Measurements from ENCODE around the gene MAGEF1.
"Not testable (repeated sequence)": the region's sequence is repeated elsewhere in the genome, so short reads cannot be mapped to it uniquely, and the experiment has no call there.

The MAGEF1 gene

GRCh38 chr3:184741798-184742675 lies 30.2 kb upstream of the MAGEF1 start:
- DNase-seq = no peak

GRCh38 chr3:184741259-184741556 lies 29.3 kb upstream of the MAGEF1 start:
- DNase-seq = no peak

- DNase-seq = peak; percentile 39
These were observed 28.8 kb upstream of the MAGEF1 start for GRCh38 chr3:184740509-184741258.

GRCh38 chr3:184739594-184740505 lies 28.0 kb upstream of the MAGEF1 start:
- DNase-seq = peak; percentile 15

GRCh38 chr3:184738982-184739381 lies 27.1 kb upstream of the MAGEF1 start:
- DNase-seq = no peak

GRCh38 chr3:184738506-184738890 lies 26.6 kb upstream of the MAGEF1 start:
- no peak for DNase-seq

- no peak for DNase-seq
These were observed 26.0 kb upstream of the MAGEF1 start for GRCh38 chr3:184737641-184738505.

- DNase-seq = no peak
These were observed 25.2 kb upstream of the MAGEF1 start for GRCh38 chr3:184737063-184737462.

GRCh38 chr3:184734903-184735701 lies 23.2 kb upstream of the MAGEF1 start:
- no peak for DNase-seq

- DNase-seq = no peak
These were observed 22.2 kb upstream of the MAGEF1 start for GRCh38 chr3:184733971-184734608.

GRCh38 chr3:184733181-184733580 lies 21.3 kb upstream of the MAGEF1 start:
- DNase-seq = no peak

- no peak for DNase-seq
These were observed 20.1 kb upstream of the MAGEF1 start for GRCh38 chr3:184731786-184732537.

GRCh38 chr3:184730924-184731323 lies 19.1 kb upstream of the MAGEF1 start:
- DNase-seq = no peak

GRCh38 chr3:184729154-184729553 lies 17.3 kb upstream of the MAGEF1 start:
- DNase-seq = not testable (repeated sequence)

- no peak for DNase-seq
These were observed 16.2 kb upstream of the MAGEF1 start for GRCh38 chr3:184728010-184728527.

GRCh38 chr3:184727357-184728009 lies 15.6 kb upstream of the MAGEF1 start:
- peak; percentile 64 for DNase-seq

GRCh38 chr3:184726497-184726896 lies 14.6 kb upstream of the MAGEF1 start:
- no peak for DNase-seq

GRCh38 chr3:184725176-184725719 lies 13.4 kb upstream of the MAGEF1 start:
- DNase-seq = no peak

GRCh38 chr3:184724699-184725098 lies 12.8 kb upstream of the MAGEF1 start:
- no peak for DNase-seq

All from activated CD4-positive, alpha-beta T cell treated with anti-CD3 and anti-CD28 coated beads, Interleukin-10, Interleukin-2, amounts not matched to agents 100 ng/mL and 50 ng/mL, durations not matched to agents 16 hours and 8 hours (primary cell).